ENCODE measurements around the gene HPS1. TPM values are rescaled to one million over a fixed set of nuclear protein-coding genes. Genes with fewer than 3 reads are reported as not detected.

The HPS1 gene
- total RNA-seq, 1 donor from 2014 or later: 62.1 TPM

- no peak for TF ChIP-seq CTCF (IDR thresholded peaks at IDR 0.05)
- TF ChIP-seq POLR2AphosphoS5 (IDR thresholded peaks at IDR 0.05; ENCODE audit: insufficient read depth in 1 of 2, low read depth in 1 of 2): peak; percentile 21 to 30
- TF ChIP-seq POLR2A (IDR thresholded peaks at IDR 0.05): no peak
- H3K27ac ChIP-seq: peak overlapping the region; percentile 64
- H3K4me3 ChIP-seq: no peak overlapping the region
- no peaks in the 10 kb centered on the region for H3K9me3 ChIP-seq
- no peaks in the 10 kb centered on the region for H3K36me3 ChIP-seq
- DNase-seq (ENCODE audit: extremely low spot score in 2 of 2): no peak
- H3K27me3 ChIP-seq: no peaks in the 10 kb centered on the region
- no peaks in the 10 kb centered on the region for H3K4me1 ChIP-seq
- intact Hi-C loops (cut with DNase I): loop anchor here (10.0 kb wide), 1 partner anchor 784 kb away; no protein-coding TSS in a partner anchor
These were observed 14.2 kb upstream of the HPS1 start for GRCh38 chr10:98460837-98461499.

DNA sequence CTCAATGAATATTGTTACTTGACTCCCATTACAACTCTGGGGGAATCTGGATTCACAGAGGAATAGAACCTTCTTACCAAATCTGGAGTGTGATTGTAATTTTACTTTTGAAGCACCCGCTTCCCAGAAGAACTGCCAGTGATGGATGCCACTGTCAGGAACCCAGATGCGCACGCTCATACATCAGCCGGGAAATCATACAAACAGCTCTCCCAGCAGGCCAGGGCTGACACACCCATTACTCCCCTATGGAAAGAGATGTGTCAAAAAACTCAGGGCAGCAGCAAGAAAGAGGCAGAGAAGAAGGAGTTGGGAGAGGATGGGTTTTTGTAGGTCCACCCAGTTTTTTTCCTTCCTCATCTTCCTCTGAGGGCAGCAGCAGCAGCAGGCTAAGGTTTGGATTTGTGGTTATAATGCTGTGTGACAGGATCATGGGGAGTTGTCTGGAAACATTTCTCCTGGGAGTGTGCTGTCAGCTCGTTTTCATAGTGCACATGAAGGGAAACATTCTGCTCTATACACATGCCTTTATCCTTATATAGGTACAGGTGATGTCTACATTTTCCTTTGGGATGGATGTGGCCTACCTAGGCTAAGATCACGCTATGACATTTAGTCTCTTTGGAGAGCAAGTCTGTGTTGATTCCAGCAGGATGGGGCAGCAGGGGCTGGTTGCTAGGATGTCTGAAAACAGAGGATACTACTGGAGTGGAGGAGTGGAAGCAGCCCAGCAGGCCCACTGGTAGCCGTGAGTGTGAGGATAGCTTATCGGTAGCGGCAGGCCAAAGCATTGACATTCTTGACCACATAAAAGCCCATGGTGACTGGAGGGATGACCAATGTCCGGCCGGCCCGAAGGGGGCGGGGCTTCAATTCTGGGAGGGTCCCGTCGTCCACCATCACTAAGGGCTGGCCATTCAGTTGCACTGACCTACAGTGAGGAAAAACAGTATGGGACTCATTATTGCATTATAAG is 12.4 kb upstream of the HPS1 start:
- Histone ChIP-seq H3K27ac (no peak overlapping the region), H3K4me3 (no peak overlapping the region), H3K36me3 (no peaks in the 10 kb centered on the region), H3K4me1 (no peaks in the 10 kb centered on the region), H3K27me3 (no peaks in the 10 kb centered on the region), H3K9me3 (no peaks in the 10 kb centered on the region)
- DNase-seq (ENCODE audit: extremely low spot score in 2 of 2): no peak
- no peak for TF ChIP-seq POLR2AphosphoS5 (IDR thresholded peaks at IDR 0.05; ENCODE audit: insufficient read depth in 1 of 2, low read depth in 1 of 2)
- no peak for TF ChIP-seq POLR2A (IDR thresholded peaks at IDR 0.05)
- TF ChIP-seq CTCF (IDR thresholded peaks at IDR 0.05): no peak
- intact Hi-C loops (cut with DNase I): no loop called here

- no peaks in the 10 kb centered on the region for H3K27me3 ChIP-seq
- intact Hi-C loops (cut with DNase I): no loop called here
- H3K36me3 ChIP-seq: no peaks in the 10 kb centered on the region
- DNase-seq (ENCODE audit: extremely low spot score in 2 of 2): no peak
- H3K27ac ChIP-seq: no peak overlapping the region
- TF ChIP-seq POLR2A (IDR thresholded peaks at IDR 0.05) (no peak), CTCF (IDR thresholded peaks at IDR 0.05) (no peak), POLR2AphosphoS5 (IDR thresholded peaks at IDR 0.05; ENCODE audit: insufficient read depth in 1 of 2, low read depth in 1 of 2) (no peak)
- H3K4me3 ChIP-seq: no peak overlapping the region
- no peaks in the 10 kb centered on the region for H3K4me1 ChIP-seq
- no peaks in the 10 kb centered on the region for H3K9me3 ChIP-seq
These were observed 11.0 kb upstream of the HPS1 start for GRCh38 chr10:98457721-98458120.

GRCh38 chr10:98456686-98457482 is 10.1 kb upstream of the HPS1 start:
- no peak overlapping the region for H3K4me3 ChIP-seq
- TF ChIP-seq POLR2AphosphoS5 (IDR thresholded peaks at IDR 0.05; ENCODE audit: insufficient read depth in 1 of 2, low read depth in 1 of 2): no peak

GRCh38 chr10:98456043-98456570 is 9.4 kb upstream of the HPS1 start:
- no peak for DNase-seq (ENCODE audit: extremely low spot score in 2 of 2)
- no peaks in the 10 kb centered on the region for H3K9me3 ChIP-seq
- TF ChIP-seq CTCF (IDR thresholded peaks at IDR 0.05): no peak
- no peak for TF ChIP-seq POLR2A (IDR thresholded peaks at IDR 0.05)
- no peak for TF ChIP-seq POLR2AphosphoS5 (IDR thresholded peaks at IDR 0.05; ENCODE audit: insufficient read depth in 1 of 2, low read depth in 1 of 2)
- H3K4me3 ChIP-seq: no peak overlapping the region
- no peaks in the 10 kb centered on the region for H3K27me3 ChIP-seq
- no peaks in the 10 kb centered on the region for H3K36me3 ChIP-seq
- no peaks in the 10 kb centered on the region for H3K4me1 ChIP-seq
- no peak overlapping the region for H3K27ac ChIP-seq
- intact Hi-C loops (cut with DNase I): no loop called here

More at GRCh38 chr10:98456686-98457482, 10.1 kb upstream of the HPS1 start:
- no peaks in the 10 kb centered on the region for H3K4me1 ChIP-seq
- H3K36me3 ChIP-seq: no peaks in the 10 kb centered on the region
- H3K27me3 ChIP-seq: no peaks in the 10 kb centered on the region
- intact Hi-C loops (cut with DNase I): no loop called here
- H3K27ac ChIP-seq: no peak overlapping the region
- no peaks in the 10 kb centered on the region for H3K9me3 ChIP-seq
- DNase-seq (ENCODE audit: extremely low spot score in 2 of 2): no peak
